DLD1 (cell line): ENCODE results near the gene MROH8.
"Not testable (repeated sequence)": the region's sequence is repeated elsewhere in the genome, so short reads cannot be mapped to it uniquely, and the experiment has no call there.

ENCODE experiments used
- in situ Hi-C: cut with HindIII; loops from 2 replicates; pipeline ENCODE4 v1.10.0; 2017; ENCODE audit warnings: low sequenced_read_pairs

The MROH8 gene

DNA sequence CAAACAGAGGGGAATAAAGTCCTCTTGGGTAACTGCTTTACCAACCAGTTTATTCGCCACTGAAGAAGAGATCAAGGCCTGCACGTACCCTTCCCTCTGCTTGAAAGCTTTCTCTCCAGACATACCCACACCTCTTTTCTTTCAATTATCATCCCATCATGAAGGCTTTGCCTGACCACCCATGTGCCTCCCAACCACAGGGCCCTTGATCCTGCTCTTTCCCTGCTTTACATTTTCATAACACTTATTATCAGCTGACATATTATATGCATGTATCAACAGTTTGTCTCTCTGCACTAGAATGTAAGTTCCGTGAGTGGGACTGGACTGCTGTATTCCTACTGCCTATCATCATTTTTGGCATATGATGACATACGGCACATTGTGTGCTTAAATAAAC is 21.1 kb downstream of the MROH8 start:
- in situ Hi-C loops: no loop called here

- in situ Hi-C loops: no loop called here
Observed at GRCh38 chr20:37155987-37156386, 23.4 kb downstream of the MROH8 start.

GRCh38 chr20:37154684-37155298 is 24.6 kb downstream of the MROH8 start:
- in situ Hi-C loops: no loop called here

DNA sequence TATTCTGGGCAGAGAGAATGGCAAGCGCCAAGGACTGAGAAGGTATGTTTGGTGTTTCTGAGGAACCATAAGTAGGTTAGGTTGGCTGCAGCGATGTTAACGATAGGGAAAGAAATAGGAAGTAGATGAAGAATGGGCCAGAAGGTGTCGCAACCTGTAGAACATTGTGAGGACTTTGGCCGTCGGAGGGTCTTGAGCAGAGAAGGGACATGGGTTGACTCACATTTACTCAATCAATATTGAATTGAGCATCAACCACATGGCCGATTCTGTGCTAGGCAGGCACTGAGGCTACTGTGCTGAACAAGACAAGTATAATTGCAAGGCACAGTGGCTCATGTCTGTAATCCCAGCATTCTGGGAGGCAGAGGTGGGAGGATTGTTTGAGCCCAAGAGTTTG is 27.1 kb downstream of the MROH8 start:
- in situ Hi-C loops: no loop called here

GRCh38 chr20:37151529-37151928 is 27.8 kb downstream of the MROH8 start:
- in situ Hi-C loops: no loop called here

- in situ Hi-C loops: not testable (repeated sequence)
Observed at GRCh38 chr20:37150864-37151263, 28.5 kb downstream of the MROH8 start.

GRCh38 chr20:37147250-37147649 is 32.1 kb downstream of the MROH8 start:
- in situ Hi-C loops: no loop called here

DNA sequence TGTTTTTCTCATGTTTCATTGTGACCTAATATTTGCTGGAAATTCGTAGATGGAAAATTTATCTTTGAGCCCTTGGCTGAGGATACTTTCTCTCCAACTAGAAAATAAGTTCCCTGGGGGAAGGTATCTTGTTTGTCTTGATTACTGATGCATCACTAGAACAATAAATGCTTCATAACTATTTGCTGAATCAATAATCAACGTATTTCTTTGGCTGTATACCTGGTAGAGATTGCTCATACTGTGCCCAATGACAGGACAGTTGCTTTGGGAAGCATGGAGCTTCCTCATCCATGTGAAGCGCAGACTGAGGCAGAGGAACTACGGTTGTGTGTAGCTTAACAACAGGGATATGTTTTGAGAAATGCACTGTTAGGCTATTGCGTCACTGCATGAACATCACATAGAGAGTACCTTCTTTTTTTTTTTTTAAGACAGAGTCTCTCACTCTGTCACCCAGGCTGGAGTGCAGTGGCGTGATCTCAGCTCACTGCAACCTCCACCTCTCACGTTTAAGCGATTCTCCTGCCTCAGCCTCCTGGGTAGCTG is 34.4 kb downstream of the MROH8 start:
- in situ Hi-C loops: no loop called here

DNA sequence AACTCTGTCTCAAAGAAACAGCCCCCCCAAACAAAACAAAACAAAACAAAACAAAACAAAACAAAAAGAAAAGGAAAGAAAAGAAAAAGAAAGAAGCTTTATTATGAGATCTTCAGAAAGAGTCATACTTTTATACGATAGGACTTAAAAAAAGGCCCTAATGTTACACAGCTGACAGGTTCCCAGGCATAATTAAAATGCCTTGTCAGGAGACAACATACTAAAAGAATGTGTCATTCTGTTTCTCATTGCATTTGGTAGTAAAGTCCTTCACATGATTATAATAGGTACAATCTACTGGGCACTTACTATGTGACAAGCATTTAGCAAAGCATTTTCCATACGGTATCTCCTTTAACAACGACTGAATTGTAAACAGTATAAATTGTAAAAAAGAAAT is 36.6 kb downstream of the MROH8 start:
- in situ Hi-C loops: no loop called here

- in situ Hi-C loops: no loop called here
Observed at GRCh38 chr20:37137547-37137946, 41.8 kb downstream of the MROH8 start.

DNA sequence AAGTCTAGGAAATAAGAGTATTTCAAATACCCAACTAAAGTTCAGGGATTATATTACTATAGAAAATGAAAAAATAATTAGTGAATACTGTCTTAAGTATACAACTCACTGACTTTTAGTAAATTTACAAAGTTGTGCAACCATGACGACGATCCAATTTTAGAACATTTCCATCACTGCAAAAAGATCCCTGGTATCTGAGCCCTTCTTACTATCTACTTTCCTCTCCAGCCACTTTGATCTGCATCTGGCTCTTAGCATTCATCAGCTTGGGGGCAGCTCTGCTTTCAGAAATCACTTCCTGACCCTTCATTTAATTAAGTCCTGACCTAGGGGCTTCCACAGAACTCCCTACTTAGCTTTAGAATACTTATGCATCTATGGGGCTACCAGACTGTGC is 45.4 kb downstream of the MROH8 start:
- in situ Hi-C loops: no loop called here

DNA sequence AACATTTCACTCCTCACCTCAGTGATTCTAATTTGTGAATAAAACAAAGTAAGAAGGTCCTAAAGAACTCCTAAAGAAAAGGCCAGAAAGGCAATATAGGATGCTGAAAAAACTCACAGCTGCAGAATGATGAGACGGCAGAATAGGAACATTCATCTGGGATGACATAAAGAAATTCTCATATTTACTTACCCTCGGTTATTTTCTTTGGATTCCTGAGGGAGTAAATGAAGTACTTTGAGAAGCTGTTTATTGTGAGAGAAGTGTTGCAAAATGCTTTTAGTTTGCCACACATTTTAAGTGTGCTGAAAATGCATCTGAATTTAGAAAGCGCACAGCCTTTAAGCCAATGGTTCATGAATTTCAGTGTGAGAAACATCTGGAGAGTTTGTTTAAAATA is 47.9 kb downstream of the MROH8 start:
- in situ Hi-C loops: no loop called here

DNA sequence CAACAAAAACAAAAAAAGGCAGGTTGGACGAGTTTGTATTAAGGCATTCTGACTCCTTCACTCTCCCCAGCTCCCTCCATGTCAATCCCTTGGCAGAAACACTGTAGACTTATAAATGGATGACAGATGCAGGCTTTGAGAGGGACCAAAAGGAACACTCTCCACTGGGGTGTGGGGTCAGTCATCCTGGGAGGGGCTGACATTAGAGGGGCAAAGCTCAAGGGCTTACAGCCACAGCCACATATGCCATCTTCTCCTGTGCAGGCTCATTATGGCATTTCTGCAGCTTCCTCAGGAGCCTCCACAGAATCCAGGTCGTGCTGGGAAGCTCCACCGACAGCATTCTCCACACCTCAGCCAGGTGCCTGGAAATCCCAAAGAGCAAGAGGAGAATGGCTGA is 50.5 kb downstream of the MROH8 start:
- in situ Hi-C loops: no loop called here

GRCh38 chr20:37126290-37126689 is 53.1 kb downstream of the MROH8 start:
- in situ Hi-C loops: not testable (repeated sequence)

GRCh38 chr20:37123441-37123840 is 55.9 kb downstream of the MROH8 start:
- in situ Hi-C loops: no loop called here

GRCh38 chr20:37120497-37120896 is 58.9 kb downstream of the MROH8 start:
- in situ Hi-C loops: no loop called here

- in situ Hi-C loops: no loop called here
Observed at GRCh38 chr20:37119356-37120036, 59.9 kb downstream of the MROH8 start.

DNA sequence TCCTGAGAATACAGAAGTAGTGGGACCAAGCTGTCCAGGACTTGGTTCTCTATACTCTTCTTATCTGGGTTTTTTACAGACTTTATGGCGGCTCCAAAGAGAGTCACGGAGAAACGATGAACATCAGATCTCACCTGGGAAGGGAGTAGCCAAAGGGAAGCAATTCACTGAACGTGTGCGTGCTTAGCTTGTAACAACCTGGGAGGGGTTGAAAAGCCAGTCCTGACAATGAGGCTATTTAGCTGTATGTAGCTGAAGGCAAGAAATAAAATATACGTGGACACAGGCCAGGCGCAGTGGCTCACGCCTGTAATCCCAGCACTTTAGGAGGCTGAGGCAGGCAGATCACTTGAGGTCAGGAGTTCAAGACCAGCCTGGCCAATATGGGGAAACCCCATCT is 65.3 kb downstream of the MROH8 start:
- in situ Hi-C loops: no loop called here

DNA sequence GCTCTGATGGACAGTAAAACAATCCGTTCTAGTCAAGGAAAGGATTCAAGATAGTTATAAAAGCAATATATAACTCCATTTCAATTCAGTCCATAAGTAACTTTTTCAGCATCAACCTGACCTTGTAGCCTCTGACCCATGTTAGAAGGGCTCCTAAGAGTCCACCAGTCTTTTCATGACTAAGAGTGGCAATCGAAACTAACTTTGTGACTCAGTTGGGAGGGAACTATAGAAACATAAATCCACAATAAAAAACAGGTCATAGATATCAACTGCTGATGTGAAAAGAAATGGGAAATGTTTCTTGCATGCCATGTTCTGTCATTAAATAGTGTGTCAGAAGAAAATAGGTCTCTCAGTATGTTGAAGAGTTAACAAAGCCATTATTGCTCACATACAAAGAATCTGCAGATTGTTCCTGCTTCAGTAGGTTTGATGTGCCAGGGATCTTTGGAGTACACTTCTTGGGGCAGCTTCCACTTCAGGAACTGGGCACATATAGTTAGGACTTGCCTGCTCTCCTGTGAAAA is 67.4 kb downstream of the MROH8 start:
- in situ Hi-C loops: no loop called here

DNA sequence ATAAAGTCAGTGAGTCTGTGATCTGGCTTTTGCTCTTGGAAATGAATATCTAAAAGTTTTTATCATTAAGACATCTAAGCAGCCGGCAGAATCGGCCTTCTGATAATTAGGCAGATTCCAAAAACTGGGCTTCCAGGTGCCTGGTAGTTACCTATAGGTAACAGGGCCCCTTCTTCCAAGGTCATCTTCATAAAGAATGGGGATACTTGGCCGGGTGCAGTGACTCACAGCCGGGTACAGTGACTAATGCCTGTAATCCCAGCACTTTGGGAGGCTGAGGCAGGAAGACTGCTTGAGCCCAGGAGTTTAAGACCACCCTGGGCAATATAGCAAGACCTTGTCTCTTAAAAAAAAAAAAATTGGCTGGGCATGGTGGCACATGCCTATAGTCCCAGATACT is 70.7 kb downstream of the MROH8 start:
- in situ Hi-C loops: no loop called here

DNA sequence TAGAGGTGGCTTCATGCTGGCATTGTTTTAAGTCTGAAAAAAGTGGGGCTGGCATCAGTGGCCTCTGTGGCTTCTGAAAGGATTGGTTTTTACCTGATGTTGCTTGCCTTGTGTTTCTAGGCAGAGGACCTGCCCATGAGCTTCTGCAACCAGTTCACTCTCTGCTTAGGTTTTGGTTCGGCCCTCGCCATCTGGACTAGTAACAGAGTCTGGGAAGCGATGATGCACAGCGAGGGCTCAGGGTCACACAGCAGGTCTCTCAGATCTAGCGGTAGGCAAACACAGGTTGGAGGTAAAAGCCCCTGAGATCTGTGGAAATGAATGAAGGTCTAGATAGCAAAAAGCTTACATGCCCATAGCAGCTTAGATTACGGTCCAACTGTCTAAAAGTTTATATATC is 76.8 kb downstream of the MROH8 start:
- in situ Hi-C loops: no loop called here

GRCh38 chr20:37096415-37097041 is 82.8 kb downstream of the MROH8 start:
- in situ Hi-C loops: no loop called here
